Activated CD8-positive, alpha-beta memory T cell treated with anti-CD3 and anti-CD28 coated beads for 4 hours (primary cell): Measurements from ENCODE around the gene SIRPA.

Source experiments
- DNase-seq, 2 donors: peaks; one replicate each; pipeline ENCODE4 v3.0.0-alpha.2; 2020; ENCODE audit warnings: low read depth in 2 of 2

Gene SIRPA

DNA sequence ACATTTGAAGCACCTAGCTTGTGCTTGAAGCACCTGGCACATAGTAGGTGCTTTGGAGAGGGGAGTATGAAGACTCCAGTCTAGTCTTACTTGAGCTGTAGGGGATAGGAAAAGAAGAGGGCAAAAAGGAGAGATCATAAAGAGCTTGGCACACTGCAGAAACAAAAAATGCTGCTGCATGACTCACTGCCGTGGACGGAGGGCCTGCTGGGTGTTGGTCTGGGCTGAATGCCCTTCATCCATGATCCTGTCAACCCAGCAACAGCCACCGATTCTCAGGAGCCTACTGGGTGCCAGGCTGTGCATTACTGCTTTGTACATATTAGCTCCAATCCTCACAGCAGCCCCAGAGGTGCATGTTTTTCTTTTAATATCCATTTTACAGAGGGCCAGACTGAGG is 92.6 kb downstream of the SIRPA start:
- DNase-seq: no peak
